DND-41 (cell line): ENCODE measurements around the gene EVI5L.

Experiments used
- ATAC-seq: fragments of 200-7000 bp; cut with Tn5 transposase; 3 replicates; pipeline ENCODE4 v1.9.1; 2021; ENCODE audit warnings: low read depth; ENCODE audit not compliant: insufficient read depth
- DNase-seq: peaks from one replicate; pipeline ENCODE4 v3.0.0-alpha.2; 2020
- H2AFZ ChIP-seq: 2 replicates; pipeline ENCODE4 v1.6.0; 2012; ENCODE audit warnings: low read depth, low read length
- H3K27ac ChIP-seq: 2 replicates; pipeline ENCODE4 v1.5.1; 2012; ENCODE audit warnings: low read length, inconsistent platforms
- H3K27me3 ChIP-seq: fragments of 200-600 bp; sonication (generic); 2 replicates; pipeline ENCODE4 v1.6.0; 2012; ENCODE audit warnings: low read length, mild to moderate bottlenecking, inconsistent platforms; ENCODE audit not compliant: insufficient read depth, poor library complexity
- H3K36me3 ChIP-seq: 2 replicates; pipeline ENCODE4 v1.5.1; 2012; ENCODE audit warnings: low read length, inconsistent platforms; ENCODE audit not compliant: insufficient read depth
- H3K4me1 ChIP-seq: 2 replicates; pipeline ENCODE4 v1.5.1; 2012; ENCODE audit warnings: mild to moderate bottlenecking, low read length; ENCODE audit not compliant: insufficient read depth
- H3K4me2 ChIP-seq: 2 replicates; pipeline ENCODE4 v1.6.0; 2012; ENCODE audit warnings: mild to moderate bottlenecking, moderate library complexity, low read length, inconsistent platforms; ENCODE audit not compliant: insufficient read depth
- H3K4me3 ChIP-seq, 2 experiments: fragments of 200-600 bp in 1 of 2; shearing (Covaris generic) in 1 of 2; 2 replicates each; pipeline ENCODE4 v1.5.1; 2012 to 2016; ENCODE audit warnings: inconsistent platforms in 2 of 2, low read length in 2 of 2, mild to moderate bottlenecking in 2 of 2, low read depth in 1 of 2, moderate library complexity in 1 of 2
- H3K79me2 ChIP-seq: 2 replicates; pipeline ENCODE4 v1.6.0; 2012; ENCODE audit warnings: low read length, inconsistent platforms; ENCODE audit not compliant: insufficient read depth
- H3K9ac ChIP-seq: 2 replicates; pipeline ENCODE4 v1.6.0; 2012; ENCODE audit warnings: low read depth, mild to moderate bottlenecking, inconsistent platforms, low read length, moderate library complexity
- H3K9me3 ChIP-seq: 2 replicates; pipeline ENCODE4 v1.5.1; 2012; ENCODE audit warnings: low read length, moderate library complexity, mild to moderate bottlenecking, inconsistent platforms; ENCODE audit not compliant: insufficient read depth, severe bottlenecking
- H4K20me1 ChIP-seq: 2 replicates; pipeline ENCODE4 v1.6.0; 2012; ENCODE audit warnings: low read length; ENCODE audit not compliant: insufficient read depth
- CTCF ChIP-seq: IDR thresholded peaks from 2 replicates; pipeline ENCODE4 v1.5.1; 2012; ENCODE audit warnings: borderline replicate concordance, low read length, moderate library complexity, mild to moderate bottlenecking; ENCODE audit not compliant: poor library complexity, severe bottlenecking; ENCODE audit errors: extremely low read depth
- EZH2 ChIP-seq: IDR thresholded peaks from 3 replicates; pipeline ENCODE4 v1.6.1; 2012; ENCODE audit warnings: borderline replicate concordance, low read depth, mild to moderate bottlenecking, moderate library complexity, low read length, inconsistent platforms; ENCODE audit not compliant: severe bottlenecking

Gene EVI5L

GRCh38 chr19:7845390-7846154 is 15.6 kb downstream of the EVI5L start:
- H3K27ac ChIP-seq, result no peak overlapping the region
- H4K20me1 ChIP-seq, result peaks cover 23% of the 10 kb centered on the region
- ATAC-seq, result no peak
- H2AFZ ChIP-seq, result no peak overlapping the region
- TF ChIP-seq EZH2 (no peak), CTCF (no peak)
- H3K27me3 ChIP-seq, result no peaks in the 10 kb centered on the region
- no peak overlapping the region for H3K9ac ChIP-seq
- H3K4me3 ChIP-seq, result no peak overlapping the region
- H3K36me3 ChIP-seq, result no peaks in the 10 kb centered on the region
- no peaks in the 10 kb centered on the region for H3K4me1 ChIP-seq
- no peaks in the 10 kb centered on the region for H3K9me3 ChIP-seq
- no peak for DNase-seq
- H3K79me2 ChIP-seq, result peaks cover 15% of the 10 kb centered on the region; the same call in 1 of the 2 replicates
- H3K4me2 ChIP-seq, result no peak overlapping the region

DNA sequence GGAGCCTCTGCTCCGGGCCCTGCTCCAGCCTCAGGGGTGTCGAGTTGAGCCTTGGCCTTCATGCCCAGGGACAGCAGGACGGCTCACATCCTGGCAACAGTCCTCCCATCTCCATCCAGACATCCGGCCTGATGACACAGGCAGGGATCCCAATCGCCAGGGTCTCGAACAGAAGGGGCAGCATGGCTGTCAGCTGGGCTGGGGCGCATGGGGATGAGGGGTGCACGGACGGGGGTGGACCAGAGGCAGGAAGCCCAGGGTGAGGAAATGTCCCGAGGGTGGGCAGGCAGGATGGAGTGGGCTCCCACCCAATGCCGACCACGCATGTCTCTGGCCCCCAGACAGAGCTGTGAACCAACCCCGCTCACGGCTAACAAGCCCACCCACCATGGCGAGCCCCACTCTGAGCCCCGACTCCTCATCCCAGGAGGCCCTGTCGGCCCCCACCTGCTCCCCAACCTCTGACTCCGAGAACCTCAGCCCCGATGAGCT is 16.2 kb downstream of the EVI5L start:
- H3K4me1 ChIP-seq, result no peaks in the 10 kb centered on the region
- H3K4me2 ChIP-seq, result no peak overlapping the region
- no peak overlapping the region for H3K9ac ChIP-seq
- peaks cover 15% of the 10 kb centered on the region; the same call in 1 of the 2 replicates for H3K79me2 ChIP-seq
- DNase-seq, result no peak
- H2AFZ ChIP-seq, result no peak overlapping the region
- no peaks in the 10 kb centered on the region for H3K36me3 ChIP-seq
- H3K9me3 ChIP-seq, result no peaks in the 10 kb centered on the region
- H3K4me3 ChIP-seq, result no peak overlapping the region
- H4K20me1 ChIP-seq, result peaks cover 17% of the 10 kb centered on the region
- H3K27ac ChIP-seq, result no peak overlapping the region
- H3K27me3 ChIP-seq, result no peaks in the 10 kb centered on the region
- TF ChIP-seq CTCF, result no peak
- TF ChIP-seq EZH2, result no peak
- no peak for ATAC-seq

DNA sequence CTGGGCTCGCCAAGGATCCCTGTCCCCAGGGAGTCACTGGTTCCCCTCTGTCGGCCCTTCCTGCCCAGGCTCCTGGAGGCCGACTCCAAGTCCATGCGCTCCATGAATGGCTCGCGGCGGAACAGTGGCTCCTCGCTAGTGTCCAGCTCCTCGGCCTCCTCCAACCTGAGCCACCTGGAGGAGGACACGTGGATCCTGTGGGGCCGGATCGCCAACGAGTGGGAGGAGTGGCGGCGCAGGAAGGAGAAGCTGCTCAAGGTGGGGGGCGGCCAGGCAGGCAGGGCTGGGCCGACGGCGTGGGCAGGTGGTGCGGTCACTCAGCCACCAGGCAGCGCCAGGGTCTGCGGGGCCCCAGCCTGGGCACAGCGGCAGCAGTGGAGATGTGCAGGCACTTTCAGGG is 17.6 kb downstream of the EVI5L start:
- Histone ChIP-seq H3K9me3 (no peaks in the 10 kb centered on the region), H3K9ac (no peak overlapping the region), H3K36me3 (no peaks in the 10 kb centered on the region), H3K27ac (no peak overlapping the region), H4K20me1 (peaks cover 14% of the 10 kb centered on the region), H3K4me1 (no peaks in the 10 kb centered on the region), H3K4me3 (no peak overlapping the region), H2AFZ (no peak overlapping the region), H3K27me3 (no peaks in the 10 kb centered on the region), H3K79me2 (0 out of 2 replicates have a peak, but pooled peaks cover 5% of the 10 kb centered on the region), H3K4me2 (no peak overlapping the region)
- DNase-seq (no peak), ATAC-seq (no peak)
- no peak for TF ChIP-seq CTCF
- no peak for TF ChIP-seq EZH2
